ENCODE results near the gene LCN15.
"Not testable (repeated sequence)": the region's sequence is repeated elsewhere in the genome, so short reads cannot be mapped to it uniquely, and the experiment has no call there.

Gene LCN15

DNA sequence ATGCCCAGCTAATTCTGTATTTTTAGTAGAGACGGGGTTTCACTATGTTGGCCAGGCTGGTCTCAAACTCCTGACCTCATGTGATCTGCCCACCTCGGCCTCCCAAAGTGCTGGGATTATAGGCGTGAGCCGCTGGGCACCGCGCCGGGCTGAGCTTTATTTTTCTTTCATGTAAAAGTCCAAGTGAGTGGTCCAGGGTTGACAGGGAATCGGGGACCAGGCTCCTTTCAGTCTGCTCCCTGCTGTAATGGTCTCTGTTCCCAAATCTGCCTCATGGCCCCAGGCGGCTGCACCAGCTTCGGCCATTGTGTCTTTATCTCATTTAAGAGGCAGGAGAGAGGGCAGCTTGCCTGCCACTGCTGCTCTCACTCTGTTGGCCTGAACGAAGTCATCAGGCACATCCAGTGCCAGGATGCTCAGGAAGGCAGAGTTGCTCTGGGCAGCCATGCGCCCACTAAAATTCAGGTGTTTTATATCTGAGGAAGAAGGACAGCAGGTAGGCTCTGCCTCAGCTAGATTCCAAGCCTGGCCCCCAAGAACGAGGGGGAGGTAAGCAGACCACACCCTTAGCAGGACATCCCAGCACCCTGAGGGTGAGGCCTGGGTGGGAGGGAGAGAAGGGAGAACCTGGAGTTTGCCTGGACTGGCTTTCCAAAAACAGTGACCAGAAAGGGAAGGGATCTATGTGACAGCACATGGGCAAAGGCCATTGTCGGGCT is 30.1 kb upstream of the LCN15 start:
- DNase-seq (ENCODE audit: low spot score), result no peak

DNA sequence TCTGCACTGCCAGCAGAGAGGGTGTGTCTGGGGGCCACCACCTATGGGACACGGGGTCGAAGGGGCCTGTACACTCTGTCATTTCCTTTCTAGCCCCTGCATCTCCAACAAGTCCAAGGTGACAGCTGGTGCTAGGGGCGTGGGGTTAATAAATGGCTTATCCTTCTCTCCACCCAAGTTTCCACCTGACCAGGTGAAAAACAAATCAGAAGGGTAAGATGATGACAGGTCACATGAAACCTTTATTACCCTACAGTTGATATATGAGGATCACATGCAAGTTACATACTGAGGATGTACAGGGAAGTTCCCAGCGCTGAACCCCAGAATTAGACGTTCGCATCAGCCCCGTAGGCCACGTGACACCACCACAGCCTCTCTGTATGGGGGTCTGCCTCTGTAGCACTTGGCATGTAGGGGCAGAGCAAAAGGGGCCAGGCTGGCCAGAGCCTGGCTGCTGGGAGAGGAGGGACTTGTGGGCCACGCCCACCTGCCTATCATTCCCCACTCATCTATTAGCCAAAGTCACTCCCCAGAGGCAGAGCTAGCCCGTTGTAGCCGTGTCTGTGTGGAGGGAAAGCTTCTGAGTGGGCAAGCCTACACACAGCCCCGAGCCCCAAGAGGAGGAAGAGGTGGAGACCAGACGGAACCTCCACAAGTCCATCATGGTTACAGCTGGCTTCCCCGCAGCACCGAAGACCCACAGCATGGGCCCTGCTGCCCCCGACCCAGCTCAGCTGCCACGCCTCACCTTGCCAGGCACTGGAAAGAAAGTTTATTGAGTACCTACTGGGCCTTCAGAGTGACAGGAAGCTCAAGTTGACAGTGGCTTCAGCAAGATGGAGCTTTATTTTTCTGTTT is 29.0 kb upstream of the LCN15 start:
- DNase-seq (ENCODE audit: low spot score), result no peak

DNA sequence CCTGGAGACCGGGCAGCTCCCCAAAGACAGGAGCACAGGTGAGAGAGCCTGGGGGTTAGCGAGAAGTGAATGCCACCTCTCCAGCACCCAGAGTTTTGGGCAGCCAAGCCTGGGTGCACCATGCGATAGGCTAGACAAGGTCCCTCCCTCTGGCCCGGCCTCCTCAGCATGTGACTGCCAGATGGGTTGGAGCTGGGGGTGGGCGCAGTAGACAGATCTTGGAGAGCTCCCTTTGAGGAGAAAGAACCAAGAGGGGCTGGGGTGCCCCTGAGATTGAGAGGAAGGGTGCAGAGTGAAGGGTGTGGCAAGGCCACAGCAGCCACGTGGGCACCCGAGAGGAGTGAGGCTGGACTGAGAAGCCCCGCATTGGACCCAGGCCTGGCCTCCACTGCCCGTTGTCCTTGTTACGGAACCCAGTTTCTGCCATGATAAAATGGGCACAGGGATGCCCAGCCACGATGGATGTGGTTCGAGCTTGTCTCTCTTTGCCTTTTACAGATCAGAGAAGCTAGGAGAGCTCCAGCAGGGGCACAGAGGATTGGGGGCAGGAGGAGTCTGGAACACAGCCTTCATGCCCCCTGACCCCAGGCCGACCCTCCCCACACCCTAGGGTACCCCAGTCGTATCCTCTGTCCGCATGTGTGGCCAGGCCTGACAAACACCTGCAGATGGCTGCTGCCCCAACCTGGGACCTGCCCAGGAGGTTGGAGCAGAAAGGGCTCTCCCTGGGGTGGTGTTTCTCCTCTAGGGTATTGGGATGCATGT is 28.2 kb upstream of the LCN15 start:
- no peak for DNase-seq (ENCODE audit: low spot score)

DNA sequence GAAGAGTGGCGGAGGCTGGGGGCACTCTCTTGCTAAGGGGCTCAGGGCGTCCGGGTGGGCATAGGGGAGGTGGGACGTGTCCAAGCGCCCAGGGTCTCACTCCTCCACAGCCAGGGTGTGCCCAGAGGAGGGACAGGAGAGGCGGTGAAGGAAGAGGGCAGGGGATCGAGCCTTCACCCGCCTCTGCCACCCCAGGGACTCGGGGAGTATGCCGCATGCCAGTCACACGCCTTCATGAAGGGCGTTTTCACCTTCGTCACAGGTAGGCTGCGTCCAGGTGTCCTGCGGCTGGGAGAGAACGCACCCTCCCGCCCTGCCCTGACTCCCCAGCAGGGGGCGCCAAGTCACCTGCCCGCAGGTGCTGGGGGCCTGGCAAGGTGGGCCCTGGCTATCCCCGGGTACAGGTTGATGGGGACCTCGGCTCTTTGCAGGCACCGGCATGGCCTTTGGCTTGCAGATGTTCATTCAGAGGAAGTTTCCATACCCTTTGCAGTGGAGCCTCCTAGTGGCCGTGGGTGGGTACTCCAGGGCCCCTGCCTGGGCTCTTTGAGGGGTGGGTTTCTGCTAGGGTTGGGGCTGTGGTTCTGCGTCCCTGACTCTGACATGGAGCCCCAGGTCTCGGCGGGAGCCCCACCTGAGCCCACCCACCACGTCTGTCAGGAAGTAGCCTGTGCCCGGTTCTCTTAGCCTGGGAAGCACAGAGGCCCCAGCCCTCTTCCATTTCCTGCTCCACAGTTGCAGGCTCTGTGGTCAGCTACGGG is 27.4 kb upstream of the LCN15 start:
- no peak for DNase-seq (ENCODE audit: low spot score)

DNA sequence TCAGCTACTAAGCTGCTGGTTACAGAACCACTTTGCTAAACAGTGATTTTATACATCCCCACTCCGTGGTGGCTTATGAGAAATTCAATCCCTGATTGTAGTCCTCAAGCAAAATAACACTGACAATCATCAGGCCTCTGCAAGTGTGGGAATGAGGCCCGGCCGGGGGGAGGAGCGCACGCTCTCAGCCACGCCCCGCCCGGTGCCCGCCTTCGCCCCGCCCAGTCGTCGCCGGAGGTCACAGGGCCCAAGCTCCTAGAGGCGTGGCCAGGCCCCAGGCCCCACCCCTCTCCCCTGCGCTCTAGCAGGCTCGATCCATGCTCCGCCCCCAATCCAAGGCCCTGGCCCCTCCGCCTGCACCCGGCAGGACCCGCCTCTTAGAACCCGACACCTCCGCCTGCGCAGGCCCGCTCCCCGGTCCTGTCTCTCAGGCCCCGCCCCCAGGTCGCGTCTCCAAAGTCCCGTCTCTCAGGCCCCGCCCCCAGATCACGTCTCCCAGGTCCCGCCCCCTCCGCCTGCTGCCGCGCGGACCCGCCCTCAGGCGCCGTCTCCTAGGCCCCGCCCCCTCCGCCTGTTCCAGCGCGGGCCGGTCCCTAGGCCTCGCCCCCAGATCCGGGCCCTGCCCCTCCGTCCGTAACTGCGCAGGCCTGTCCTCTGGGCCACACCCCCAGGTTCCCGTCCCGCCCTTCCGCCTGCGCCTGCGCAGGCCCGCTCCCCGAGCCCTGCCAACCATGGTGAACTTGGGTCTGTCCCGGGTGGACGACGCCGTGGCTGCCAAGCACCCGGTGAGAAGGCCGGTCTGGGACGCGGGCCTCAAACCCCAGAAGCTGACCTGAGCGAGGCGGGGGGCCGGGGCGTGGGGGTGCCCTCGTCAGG is 26.6 kb upstream of the LCN15 start, which contains the start of gene TMEM141:
Gene TMEM141, plus strand, starts transcription at position 705 of the 876 bp plus-strand sequence. Its CDS starts 27 bp downstream, at position 732.
- DNase-seq (ENCODE audit: low spot score), result peak; percentile 99

DNA sequence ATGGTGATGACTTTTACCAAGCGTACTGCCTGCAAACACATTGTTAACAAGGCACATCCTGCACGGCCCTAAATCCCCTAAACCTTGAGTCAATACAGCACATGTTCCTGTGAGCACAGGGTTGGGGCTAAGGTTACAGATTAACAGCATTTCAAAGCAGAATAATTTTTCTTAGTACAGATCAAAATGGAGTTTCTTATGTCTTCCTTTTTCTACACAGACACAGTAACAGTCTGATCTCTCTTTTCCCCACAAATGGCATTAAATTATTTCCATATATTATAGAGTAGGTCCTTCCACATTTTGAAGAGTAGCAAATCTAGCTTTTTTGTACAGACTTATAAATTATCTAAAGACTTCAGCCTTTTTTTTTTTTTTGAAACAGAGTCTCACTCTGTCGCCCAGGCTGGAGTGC is 25.2 kb upstream of the LCN15 start:
- no peak for DNase-seq (ENCODE audit: low spot score)

DNA sequence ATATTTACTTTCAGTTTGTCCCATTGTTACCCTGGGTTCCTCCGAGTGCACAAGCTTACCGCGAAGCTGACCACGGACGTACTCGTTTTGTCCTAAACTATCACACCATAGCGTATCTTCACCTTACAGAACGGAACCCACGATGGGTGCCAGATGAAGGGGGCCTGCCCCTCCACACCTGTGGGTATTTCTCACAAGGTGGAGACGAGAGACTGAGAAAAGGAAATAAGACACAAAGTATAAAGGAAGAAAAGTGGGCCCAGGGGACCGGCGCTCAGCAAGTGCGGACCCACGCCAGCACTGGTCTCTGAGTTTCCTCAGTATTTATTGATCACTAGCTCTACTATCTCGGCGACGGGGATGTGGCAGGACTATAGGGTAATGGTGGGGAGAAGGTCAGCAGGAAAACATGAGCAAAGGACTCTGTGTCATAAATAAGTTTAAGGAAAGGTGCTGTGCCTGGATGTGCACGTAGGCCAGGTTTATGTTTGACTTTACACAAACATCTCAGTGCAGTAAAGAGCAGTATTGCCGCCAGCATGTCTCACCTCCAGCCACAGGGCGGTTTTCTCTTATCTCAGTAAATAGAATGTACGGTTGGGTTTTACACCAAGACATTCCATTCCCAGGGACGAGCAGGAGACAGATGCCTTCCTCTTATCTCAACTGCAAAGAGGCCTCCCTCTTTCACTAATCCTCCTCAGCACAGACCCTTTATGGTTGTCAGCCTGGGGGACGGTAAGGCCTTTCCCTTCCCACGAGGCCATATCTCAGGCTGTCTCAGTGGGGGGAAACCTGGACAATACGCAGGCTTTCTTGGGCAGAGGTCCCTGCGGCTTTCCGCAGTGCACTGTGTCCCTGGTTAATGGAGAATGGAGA is 24.6 kb upstream of the LCN15 start:
- not testable (repeated sequence) for DNase-seq (ENCODE audit: low spot score)

DNA sequence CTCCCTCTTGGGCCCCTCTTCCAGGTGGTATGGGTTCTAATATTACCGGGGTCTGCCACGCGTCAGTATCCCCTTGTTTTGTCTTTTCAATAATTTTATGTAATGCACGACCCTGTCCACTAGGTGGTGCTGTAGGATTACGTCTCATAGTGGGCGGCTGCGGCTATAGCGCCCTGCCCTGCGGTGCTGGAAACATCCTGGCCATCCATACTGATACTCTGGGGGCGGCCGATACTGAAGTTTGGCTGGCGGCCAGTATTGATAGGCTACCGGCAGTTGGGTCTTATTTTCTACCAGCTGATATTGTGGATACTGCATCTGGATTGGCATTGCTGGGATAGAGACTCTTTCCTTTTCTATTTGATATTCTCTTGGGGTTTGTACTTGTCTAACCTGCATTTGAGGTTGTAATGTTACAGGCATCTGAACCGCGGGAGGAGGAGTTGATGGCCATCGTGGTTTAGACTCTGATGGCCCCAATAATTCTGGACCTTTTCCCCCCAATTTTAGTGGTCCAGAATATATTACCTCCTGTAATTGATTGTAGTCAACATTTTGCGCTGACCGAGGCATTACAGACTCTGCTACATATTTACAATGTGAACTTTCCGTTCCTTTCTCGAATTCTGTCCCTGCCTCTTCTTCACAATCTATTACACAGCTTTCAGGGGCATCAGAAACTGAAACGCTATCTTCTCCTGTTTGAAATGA is 23.5 kb upstream of the LCN15 start:
- DNase-seq (ENCODE audit: low spot score), result peak; percentile 69

DNA sequence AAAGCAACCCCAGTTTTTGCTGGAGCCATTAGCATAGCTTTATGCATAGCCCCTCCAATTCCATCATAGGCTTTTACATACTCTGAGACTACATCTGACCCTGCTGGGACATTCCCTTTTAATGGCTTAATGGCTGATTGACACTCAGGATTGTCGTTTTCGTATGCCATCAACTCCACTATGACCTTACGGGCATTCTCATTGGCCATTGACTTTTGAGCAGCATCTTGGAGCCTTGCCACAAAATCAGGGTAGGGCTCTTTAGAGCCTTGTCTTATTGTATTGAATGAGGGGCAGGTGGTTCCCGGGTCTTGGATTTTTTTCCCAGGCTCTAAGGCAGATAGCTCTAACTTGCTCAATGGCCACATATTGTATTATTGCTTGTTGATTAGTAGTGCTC is 22.7 kb upstream of the LCN15 start:
- not testable (repeated sequence) for DNase-seq (ENCODE audit: low spot score)

DNA sequence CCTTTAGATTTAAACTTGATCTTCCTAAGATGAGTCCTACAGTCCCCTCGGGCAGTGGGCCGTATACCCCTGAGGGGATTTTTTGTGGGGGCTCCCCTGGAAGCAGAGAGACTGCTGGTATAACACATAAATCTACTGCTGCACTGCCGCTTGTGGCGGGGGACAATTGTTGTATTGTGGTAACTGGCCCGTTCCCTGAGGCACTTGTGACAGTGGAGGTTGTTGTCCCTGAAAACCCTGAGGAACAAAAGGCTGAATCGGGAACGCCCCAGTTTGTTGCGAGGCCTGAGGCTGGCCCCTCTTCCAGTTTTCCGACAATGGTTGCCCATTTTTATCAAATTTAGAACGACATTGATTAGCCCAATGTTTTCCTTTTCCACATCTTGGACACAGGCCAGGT is 22.1 kb upstream of the LCN15 start:
- DNase-seq (ENCODE audit: low spot score), result no peak

DNA sequence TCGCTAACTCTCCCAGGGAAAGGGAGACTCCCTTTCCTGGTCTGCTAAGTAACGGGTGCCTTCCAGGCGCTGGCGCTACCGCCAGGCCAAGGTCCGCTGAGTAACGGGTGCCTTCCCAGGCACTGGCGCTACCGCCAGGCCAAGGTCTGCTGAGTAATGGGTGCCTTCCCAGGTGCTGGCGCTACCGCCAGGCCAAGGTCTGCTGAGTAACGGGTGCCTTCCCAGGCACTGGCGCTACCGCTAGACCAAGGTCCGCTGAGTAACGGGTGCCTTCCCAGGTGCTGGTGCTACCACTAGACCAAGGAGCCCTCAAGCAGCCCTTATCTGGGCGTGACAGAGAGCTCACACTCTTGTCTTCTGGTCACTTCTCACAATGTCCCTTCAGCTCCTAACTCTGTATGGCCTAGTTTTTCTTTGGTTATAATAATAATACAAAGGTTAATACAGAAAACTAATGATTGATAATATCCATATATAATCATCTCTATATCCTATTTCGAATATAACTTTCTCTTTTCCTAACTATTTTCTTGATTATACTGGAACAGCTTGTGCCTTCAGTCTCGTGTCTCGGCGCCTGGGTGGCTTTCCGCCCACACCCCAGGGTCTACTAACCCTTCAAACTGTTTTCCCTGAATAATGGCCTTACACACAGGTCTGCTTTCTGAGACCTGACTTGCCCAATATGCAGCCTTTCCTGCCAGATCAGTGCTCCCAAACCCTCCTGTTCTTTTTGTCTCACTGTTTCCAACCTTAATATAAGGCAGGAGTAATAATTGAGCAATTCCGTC is 21.4 kb upstream of the LCN15 start:
- not testable (repeated sequence) for DNase-seq (ENCODE audit: low spot score)

DNA sequence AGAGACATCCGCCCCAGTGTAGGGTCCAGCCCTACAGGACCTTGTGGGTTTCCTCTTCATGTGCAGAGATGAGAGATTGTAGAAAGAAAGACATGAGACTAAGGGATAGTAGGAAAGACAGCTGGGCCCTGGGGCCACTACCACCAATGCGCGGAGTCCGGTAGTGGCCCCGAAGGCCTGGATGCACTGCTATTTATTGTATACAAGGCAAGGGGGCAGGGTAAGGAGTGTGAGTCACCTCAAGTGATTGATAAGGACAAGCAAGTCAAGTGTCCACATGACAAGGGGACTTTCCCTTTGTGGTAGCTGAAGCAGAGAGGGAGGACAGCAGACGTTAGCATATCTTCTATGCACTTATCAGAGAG is 20.7 kb upstream of the LCN15 start:
- DNase-seq (ENCODE audit: low spot score), result no peak

DNA sequence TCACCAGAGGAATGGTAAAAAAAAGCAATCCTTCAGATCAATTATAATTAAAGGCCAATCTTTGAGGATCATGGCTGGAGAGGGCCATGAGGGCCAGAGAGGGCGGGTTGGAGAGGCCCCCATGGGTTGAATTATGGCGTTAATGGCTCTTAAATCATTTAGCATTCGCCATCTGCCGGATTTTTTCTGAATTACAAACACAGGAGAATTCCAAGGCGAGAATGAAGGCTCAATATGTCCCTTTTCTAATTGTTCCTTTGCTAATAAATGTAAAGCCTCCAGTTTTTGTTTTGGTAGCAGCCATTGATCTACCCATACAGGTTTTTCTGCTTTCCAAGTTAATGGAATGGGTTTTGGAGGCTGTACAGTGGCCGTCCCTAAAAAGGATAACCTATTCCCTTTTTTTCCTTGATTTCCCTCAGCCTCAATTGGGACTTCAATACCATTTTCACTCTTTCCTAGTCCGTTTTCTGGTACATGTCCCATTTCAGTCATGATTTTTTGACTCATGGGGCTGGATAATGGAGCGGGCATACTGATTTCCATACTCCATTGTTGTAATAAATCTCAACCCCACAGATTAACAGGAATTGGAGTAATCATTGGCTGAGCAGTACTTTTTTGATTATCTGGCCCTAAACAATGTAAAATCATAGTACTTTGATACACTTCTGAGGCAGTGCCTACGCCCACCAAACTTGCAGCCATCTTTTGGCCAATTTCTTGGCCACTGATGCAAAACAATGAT is 20.1 kb upstream of the LCN15 start:
- no peak for DNase-seq (ENCODE audit: low spot score)

DNA sequence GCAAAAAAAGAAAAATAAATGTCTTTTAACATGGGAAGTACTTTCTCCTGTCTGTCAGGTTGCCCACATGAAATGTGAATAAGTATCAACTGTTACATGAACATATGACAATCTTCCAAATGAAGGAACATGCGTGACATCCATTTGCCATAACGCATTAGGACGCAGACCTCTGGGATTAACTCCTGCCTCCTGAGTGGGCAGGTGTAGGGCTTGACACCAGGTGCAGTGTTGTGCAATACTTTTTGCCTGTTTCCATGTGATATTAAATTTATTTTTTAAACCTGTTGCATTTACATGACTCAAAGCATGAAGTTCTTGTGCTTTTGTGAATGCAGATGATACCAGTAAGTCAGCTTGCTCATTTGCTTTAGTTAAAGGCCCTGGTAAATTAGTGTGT is 18.1 kb upstream of the LCN15 start:
- DNase-seq (ENCODE audit: low spot score), result no peak

DNA sequence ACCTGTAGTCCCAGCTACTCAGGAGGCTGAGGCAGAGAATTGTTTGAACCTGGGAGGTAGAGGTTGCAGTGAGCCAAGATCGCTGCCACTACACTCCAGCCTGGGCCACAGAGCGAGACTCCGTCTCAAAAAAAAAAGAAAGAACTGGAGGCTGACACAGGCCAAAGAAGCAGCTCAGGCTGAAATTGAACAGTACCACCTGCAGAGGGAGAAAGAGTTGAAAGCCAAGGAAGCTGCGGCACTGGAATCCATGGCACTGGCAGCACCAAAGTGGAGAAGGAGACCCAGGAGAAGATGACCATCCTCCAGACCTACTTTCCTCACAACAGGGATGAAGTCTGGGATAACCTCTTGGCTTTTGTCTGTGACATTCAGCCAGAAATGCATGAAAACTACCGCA is 15.5 kb upstream of the LCN15 start:
- DNase-seq (ENCODE audit: low spot score), result no peak

DNA sequence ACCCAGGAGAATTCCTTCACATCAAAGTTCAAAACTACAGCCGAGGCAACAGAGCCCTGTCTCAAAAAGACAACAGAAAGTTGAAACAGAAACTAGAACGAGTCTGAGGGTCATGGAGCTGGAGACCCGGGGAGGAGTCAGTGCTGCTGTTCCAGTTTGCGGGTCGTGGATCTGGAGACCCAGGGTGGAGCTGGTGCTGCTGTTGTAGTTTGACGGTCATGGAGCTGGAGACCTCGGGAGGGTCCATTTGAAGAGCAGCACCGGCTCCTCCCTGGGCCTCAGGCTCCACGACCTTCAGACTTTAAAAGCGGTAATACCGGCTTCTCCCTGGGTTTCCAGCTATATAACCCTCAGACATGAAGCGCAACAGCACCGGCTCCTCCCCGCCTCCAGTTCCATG is 13.0 kb upstream of the LCN15 start:
- no peak for DNase-seq (ENCODE audit: low spot score)

DNA sequence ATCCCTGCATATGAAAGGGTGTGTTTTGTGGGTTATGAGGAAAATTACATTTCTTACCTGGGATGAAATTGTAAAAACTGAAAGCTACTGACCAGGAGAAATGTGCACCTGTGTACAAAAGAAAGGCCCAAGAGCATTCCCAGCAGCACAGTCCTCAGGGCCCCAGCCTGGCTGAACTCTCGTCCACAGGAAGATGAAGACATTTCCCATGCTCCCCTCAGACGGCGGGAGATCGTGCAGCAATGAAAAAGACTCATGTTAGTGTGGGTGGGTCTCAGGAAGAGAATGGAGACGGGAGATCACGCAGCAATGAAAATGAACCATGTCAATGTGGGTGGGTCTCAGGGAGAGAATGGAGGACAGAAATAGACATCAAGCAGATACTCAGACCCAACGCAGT is 12.6 kb upstream of the LCN15 start:
- no peak for DNase-seq (ENCODE audit: low spot score)

DNA sequence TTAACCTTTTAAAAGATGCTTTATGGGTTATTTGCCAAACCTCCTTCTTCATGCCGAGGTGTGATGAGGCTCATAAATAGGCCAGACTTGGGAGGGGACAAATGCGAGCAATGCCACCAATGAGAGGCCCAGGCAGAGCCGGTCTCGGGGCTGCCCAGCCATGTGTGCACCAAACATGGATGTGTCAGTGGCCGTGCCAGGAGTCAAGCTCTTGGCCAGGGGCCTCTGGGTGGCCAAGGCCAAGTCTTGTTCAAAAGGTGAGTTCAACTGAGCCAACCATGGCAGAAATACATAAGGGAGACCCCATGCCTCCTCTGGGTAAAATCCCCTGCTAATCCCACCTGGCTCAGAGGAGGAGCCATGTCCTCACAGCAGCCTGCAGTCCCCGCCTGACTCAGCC is 10.9 kb upstream of the LCN15 start:
- DNase-seq (ENCODE audit: low spot score), result no peak

Data from kidney capillary endothelial cell (primary cell).